GM10248 (cell line): ENCODE data around the gene LENEP.

Experiments used
- CTCF ChIA-PET: fragments of 300-600 bp; sonication (Branson Sonifier 250); formaldehyde crosslinking; extraction: SDS; loops from one replicate; lab custom pipeline; 2021; ENCODE audit warnings: antibody characterized with exemption; lab: Yijun Ruan, JAX
- POLR2A ChIA-PET: fragments of 350-650 bp; sonication (Branson Sonifier 250); formaldehyde crosslinking; extraction: SDS; loops from one replicate; lab custom pipeline; 2020; ENCODE audit warnings: antibody characterized with exemption; lab: Yijun Ruan, JAX
- DNase-seq: peaks from one replicate; pipeline ENCODE4 v3.0.0; 2012; ENCODE audit errors: extremely low spot score
- CTCF ChIP-seq: IDR thresholded peaks from 2 replicates; pipeline ENCODE4 v1.5.1; 2012; ENCODE audit warnings: mild to moderate bottlenecking, low read depth; ENCODE audit errors: extremely low read depth, missing control alignments, control extremely low read depth

The LENEP gene

GRCh38 chr1:154962795-154963330, 30.5 kb upstream of the LENEP start:
- CTCF ChIA-PET: interaction anchor here (0.7 to 4.7 kb wide), 4 partner anchors 9 to 335 kb away, joined by 3 to 51 read pairs (median 10); partner anchors contain the start of gene SHC1
- no peak for DNase-seq
- TF ChIP-seq CTCF: no peak
- POLR2A ChIA-PET: no interaction called here

DNA sequence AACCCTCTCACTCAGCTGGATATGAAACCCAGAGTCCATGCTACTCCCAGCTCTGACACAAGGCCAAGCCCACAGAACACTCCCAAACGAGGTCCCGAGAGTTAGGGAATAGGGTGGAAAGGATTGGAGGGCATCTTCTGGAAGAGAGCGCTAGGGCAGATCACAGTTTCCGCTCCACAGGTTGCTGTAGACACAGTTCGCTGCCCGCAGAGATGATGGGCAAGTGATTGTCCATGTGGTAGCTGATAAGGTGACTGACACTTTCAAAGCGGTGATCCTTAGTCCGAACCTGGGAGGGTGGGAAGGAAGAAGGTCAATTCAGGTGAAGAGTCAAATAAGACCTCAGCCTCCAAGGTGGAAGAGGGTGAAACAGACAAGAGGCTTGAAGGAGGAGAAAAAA, 29.7 kb upstream of the LENEP start:
- no peak for DNase-seq
- ChIA-PET POLR2A (no interaction called here), CTCF (interaction anchor here (4.7 kb wide), 1 partner anchor 8 kb away, joined by 51 read pairs; the partner anchor contains the start of gene SHC1)
- TF ChIP-seq CTCF: no peak

DNA sequence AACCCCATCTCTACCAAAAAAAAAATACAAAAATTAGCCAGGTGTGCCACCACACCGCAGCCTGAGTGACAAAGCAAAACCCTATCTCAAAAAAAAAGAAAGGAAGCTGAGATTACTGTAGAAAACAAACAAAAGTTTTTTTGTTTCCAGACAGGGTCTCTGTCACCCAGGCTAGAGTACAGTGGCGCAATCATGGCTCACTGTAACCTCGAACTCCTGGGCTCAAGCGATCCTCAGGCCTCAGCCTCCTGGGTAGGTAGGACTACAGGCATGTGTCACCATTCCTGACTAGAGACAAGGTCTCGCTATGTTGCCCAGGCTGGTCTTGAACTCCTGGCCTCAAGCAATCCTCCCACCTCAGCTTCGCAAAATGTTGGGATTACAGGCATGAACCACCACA, 29.0 kb upstream of the LENEP start:
- no peak for DNase-seq
- no peak for TF ChIP-seq CTCF
- POLR2A ChIA-PET: no interaction called here
- CTCF ChIA-PET: interaction anchor here (0.8 to 1.9 kb wide), 4 partner anchors 9 to 58 kb away, joined by 3 to 7 read pairs (median 3); partner anchors contain the start of gene PBXIP1

- DNase-seq: no peak
- ChIA-PET CTCF (interaction anchor here (0.7 to 2.4 kb wide), 7 partner anchors 7 to 95 kb away, joined by 3 to 7 read pairs (median 4); partner anchors contain the start of genes ADAM15 and PBXIP1), POLR2A (interaction anchor here (0.5 to 0.6 kb wide), 2 partner anchors 29 to 102 kb away, joined by 3 to 9 read pairs; no protein-coding TSS in a partner anchor)
- no peak for TF ChIP-seq CTCF
These were observed 27.3 kb upstream of the LENEP start for GRCh38 chr1:154966111-154966510.

DNA sequence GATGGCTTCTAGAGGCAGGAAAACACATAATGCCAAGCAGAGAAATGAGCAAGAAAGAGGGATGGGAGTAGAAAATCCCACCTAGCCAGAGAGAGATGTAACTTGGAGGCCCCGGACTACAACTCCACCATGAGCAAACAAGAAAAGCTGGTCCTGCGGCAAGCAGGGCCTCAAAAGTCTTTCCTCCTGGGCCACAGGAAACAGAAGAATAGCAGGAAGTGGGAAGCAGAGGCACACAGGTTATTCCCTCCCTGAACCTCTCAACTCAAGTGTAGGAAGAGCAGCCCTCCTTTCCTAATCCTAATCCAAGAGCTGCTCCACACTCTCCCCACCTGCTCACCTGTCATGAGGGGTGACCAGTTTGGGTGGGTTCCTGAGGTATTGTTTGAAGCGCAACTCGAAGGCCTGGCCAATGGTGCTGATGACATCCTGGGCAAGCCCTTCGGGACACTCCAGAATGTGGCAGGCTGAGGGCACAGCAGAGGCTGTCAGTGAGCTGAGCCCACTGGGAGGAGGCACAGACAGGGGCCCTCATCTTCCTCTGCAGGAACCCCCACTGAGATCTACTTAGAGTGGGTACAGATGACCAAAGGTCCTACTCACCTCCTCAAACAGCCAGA, 25.9 kb upstream of the LENEP start:
- no peak for TF ChIP-seq CTCF
- POLR2A ChIA-PET: no interaction called here
- no peak for DNase-seq
- CTCF ChIA-PET: interaction anchor here (1.7 to 2.4 kb wide), 2 partner anchors 32 to 50 kb away, joined by 5 to 6 read pairs; no protein-coding TSS in a partner anchor

DNA sequence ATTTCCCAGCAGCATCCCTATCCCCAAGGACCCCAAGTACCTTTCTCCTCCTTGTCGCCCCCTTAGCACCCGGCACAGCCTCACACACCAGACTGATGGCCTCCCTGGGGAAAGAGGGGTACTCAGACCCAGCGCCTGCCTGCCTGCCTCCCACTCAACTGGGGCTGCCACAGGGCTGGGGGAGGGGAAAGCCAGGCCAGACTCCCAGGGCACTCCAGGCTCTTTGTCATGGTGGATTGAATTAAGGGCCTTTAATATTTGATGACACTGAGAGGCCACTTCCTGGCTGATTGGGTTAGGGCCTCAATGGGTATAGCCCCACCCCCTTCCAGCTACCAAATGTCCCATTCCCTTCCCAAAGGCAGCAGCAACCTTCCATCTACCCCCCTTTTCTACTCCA, 24.7 kb upstream of the LENEP start:
- ChIA-PET POLR2A (no interaction called here), CTCF (interaction anchor here (0.9 to 5.3 kb wide), 5 partner anchors 7 to 123 kb away, joined by 3 to 51 read pairs (median 6); partner anchors contain the start of genes PBXIP1 and PYGO2)
- no peak for DNase-seq
- no peak for TF ChIP-seq CTCF
